ENCODE measurements around the gene MYOM1.

The MYOM1 gene

GRCh38 chr18:3156325-3156640 lies 63.5 kb downstream of the MYOM1 start:
- no peak overlapping the region for H3K9ac ChIP-seq (ENCODE audit: low read length)
- H3K36me3 ChIP-seq (ENCODE audit: insufficient read depth, low read length), result peaks cover 8% of the 10 kb centered on the region
- H3K4me3 ChIP-seq (ENCODE audit: low read depth in 1 of 2, low read length in 2 of 2), result no peak overlapping the region
- no peaks in the 10 kb centered on the region for H3K9me3 ChIP-seq (ENCODE audit: low read length)
- H3K27me3 ChIP-seq (ENCODE audit: control insufficient read depth in 1 of 2, insufficient read depth in 2 of 2, low read length in 2 of 2), result no peaks in the 10 kb centered on the region
- no peaks in the 10 kb centered on the region for H3K4me1 ChIP-seq (ENCODE audit: insufficient read depth, low read length)
- H3K27ac ChIP-seq (ENCODE audit: low read depth, low read length), result no peak overlapping the region

GRCh38 chr18:3154214-3154613 lies 65.6 kb downstream of the MYOM1 start:
- H3K27ac ChIP-seq (ENCODE audit: low read depth, low read length), result no peak overlapping the region
- H3K9me3 ChIP-seq (ENCODE audit: low read length), result no peaks in the 10 kb centered on the region
- H3K4me3 ChIP-seq (ENCODE audit: low read depth in 1 of 2, low read length in 2 of 2), result no peak overlapping the region
- H3K4me1 ChIP-seq (ENCODE audit: insufficient read depth, low read length), result no peaks in the 10 kb centered on the region
- H3K27me3 ChIP-seq (ENCODE audit: control insufficient read depth in 1 of 2, insufficient read depth in 2 of 2, low read length in 2 of 2), result no peaks in the 10 kb centered on the region
- H3K36me3 ChIP-seq (ENCODE audit: insufficient read depth, low read length), result peaks cover under 1% of the 10 kb centered on the region
- no peak overlapping the region for H3K9ac ChIP-seq (ENCODE audit: low read length)

GRCh38 chr18:3153107-3153704 lies 66.6 kb downstream of the MYOM1 start:
- no peaks in the 10 kb centered on the region for H3K4me1 ChIP-seq (ENCODE audit: insufficient read depth, low read length)
- H3K4me3 ChIP-seq (ENCODE audit: low read depth in 1 of 2, low read length in 2 of 2), result no peak overlapping the region
- H3K36me3 ChIP-seq (ENCODE audit: insufficient read depth, low read length), result peaks cover 3% of the 10 kb centered on the region
- H3K27me3 ChIP-seq (ENCODE audit: control insufficient read depth in 1 of 2, insufficient read depth in 2 of 2, low read length in 2 of 2), result no peaks in the 10 kb centered on the region
- H3K9me3 ChIP-seq (ENCODE audit: low read length), result no peaks in the 10 kb centered on the region
- H3K27ac ChIP-seq (ENCODE audit: low read depth, low read length), result no peak overlapping the region
- H3K9ac ChIP-seq (ENCODE audit: low read length), result no peak overlapping the region

GRCh38 chr18:3152294-3152693 lies 67.5 kb downstream of the MYOM1 start:
- Histone ChIP-seq H3K27ac (ENCODE audit: low read depth, low read length) (no peak overlapping the region), H3K27me3 (ENCODE audit: control insufficient read depth in 1 of 2, insufficient read depth in 2 of 2, low read length in 2 of 2) (no peaks in the 10 kb centered on the region), H3K4me3 (ENCODE audit: low read depth in 1 of 2, low read length in 2 of 2) (no peak overlapping the region), H3K36me3 (ENCODE audit: insufficient read depth, low read length) (peaks cover 3% of the 10 kb centered on the region), H3K9me3 (ENCODE audit: low read length) (no peaks in the 10 kb centered on the region), H3K9ac (ENCODE audit: low read length) (no peak overlapping the region), H3K4me1 (ENCODE audit: insufficient read depth, low read length) (no peaks in the 10 kb centered on the region)

DNA sequence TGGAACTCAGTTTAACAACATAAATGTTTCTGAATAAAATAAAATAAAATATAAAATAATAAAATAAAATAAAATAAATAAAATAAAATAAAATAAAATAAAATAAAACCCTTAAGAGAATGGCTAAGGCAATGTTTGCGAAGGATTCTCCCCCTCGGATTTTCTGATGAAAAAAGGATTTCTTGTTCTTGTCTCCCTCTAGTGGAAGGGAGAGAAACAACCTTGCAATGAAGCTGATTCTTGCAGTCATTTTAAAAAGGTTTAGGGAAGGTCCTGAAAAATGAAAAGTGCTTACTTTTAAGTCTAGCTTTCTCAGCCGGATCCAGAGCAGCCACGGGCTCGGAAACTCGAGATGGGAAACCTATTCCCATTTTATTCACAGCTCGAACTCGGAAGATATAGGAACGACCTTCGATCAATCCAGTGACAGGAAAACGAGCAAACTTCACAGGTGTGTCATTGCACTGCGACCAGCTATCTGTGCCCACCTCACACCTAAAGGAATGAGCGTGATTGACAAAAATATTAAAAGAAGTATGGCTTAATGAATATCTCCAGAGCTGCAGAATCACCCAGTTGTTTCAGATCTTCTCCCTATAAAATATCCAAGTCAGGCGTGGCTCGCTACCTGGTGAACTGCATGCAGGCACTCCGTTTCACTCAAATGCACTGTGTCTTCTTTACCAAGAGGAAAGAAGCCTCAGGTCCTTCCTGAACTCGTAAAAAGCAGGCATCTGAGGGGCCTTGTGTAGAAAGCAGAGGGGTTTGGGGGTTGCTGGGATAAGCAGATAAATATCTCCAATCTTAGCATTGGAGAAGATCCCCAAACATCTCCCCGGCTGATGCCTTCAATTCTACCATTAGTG lies 68.1 kb downstream of the MYOM1 start:
- no peaks in the 10 kb centered on the region for H3K27me3 ChIP-seq (ENCODE audit: control insufficient read depth in 1 of 2, insufficient read depth in 2 of 2, low read length in 2 of 2)
- no peaks in the 10 kb centered on the region for H3K9me3 ChIP-seq (ENCODE audit: low read length)
- no peak overlapping the region for H3K27ac ChIP-seq (ENCODE audit: low read depth, low read length)
- peaks cover 3% of the 10 kb centered on the region for H3K36me3 ChIP-seq (ENCODE audit: insufficient read depth, low read length)
- H3K4me1 ChIP-seq (ENCODE audit: insufficient read depth, low read length), result no peaks in the 10 kb centered on the region
- H3K4me3 ChIP-seq (ENCODE audit: low read depth in 1 of 2, low read length in 2 of 2), result no peak overlapping the region
- H3K9ac ChIP-seq (ENCODE audit: low read length), result no peak overlapping the region

DNA sequence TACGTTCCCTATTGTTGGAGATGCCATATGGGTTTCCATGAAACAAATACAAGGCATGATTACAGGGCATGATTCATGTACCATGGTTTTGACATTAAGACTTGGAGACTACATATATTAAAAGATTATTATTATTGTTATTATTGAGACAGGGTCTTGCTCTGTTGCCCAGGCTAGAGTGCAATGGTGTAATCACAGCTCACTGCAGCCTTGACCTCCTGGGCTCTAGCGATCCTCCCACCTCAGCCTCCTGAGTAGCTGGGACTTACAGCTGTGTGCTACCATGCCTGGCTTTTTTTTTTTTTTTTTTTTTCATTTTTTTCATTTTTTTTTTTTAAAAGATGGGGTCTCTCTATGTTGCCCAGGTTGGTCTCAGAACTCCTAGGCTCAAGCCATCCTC lies 69.1 kb downstream of the MYOM1 start:
- Histone ChIP-seq H3K27me3 (ENCODE audit: control insufficient read depth in 1 of 2, insufficient read depth in 2 of 2, low read length in 2 of 2) (no peaks in the 10 kb centered on the region), H3K9ac (ENCODE audit: low read length) (no peak overlapping the region), H3K9me3 (ENCODE audit: low read length) (no peaks in the 10 kb centered on the region), H3K36me3 (ENCODE audit: insufficient read depth, low read length) (peaks cover 3% of the 10 kb centered on the region), H3K4me3 (ENCODE audit: low read depth in 1 of 2, low read length in 2 of 2) (no peak overlapping the region), H3K4me1 (ENCODE audit: insufficient read depth, low read length) (no peaks in the 10 kb centered on the region), H3K27ac (ENCODE audit: low read depth, low read length) (no peak overlapping the region)

GRCh38 chr18:3150274-3150673 lies 69.5 kb downstream of the MYOM1 start:
- Histone ChIP-seq H3K9me3 (ENCODE audit: low read length) (no peaks in the 10 kb centered on the region), H3K27ac (ENCODE audit: low read depth, low read length) (no peak overlapping the region), H3K4me3 (ENCODE audit: low read depth in 1 of 2, low read length in 2 of 2) (no peak overlapping the region), H3K9ac (ENCODE audit: low read length) (no peak overlapping the region), H3K27me3 (ENCODE audit: control insufficient read depth in 1 of 2, insufficient read depth in 2 of 2, low read length in 2 of 2) (no peaks in the 10 kb centered on the region), H3K36me3 (ENCODE audit: insufficient read depth, low read length) (peaks cover 3% of the 10 kb centered on the region), H3K4me1 (ENCODE audit: insufficient read depth, low read length) (no peaks in the 10 kb centered on the region)

- Histone ChIP-seq H3K27ac (ENCODE audit: low read depth, low read length) (no peak overlapping the region), H3K4me3 (ENCODE audit: low read depth in 1 of 2, low read length in 2 of 2) (no peak overlapping the region), H3K4me1 (ENCODE audit: insufficient read depth, low read length) (no peaks in the 10 kb centered on the region), H3K36me3 (ENCODE audit: insufficient read depth, low read length) (peaks cover 3% of the 10 kb centered on the region), H3K9ac (ENCODE audit: low read length) (no peak overlapping the region), H3K9me3 (ENCODE audit: low read length) (no peaks in the 10 kb centered on the region), H3K27me3 (ENCODE audit: control insufficient read depth in 1 of 2, insufficient read depth in 2 of 2, low read length in 2 of 2) (no peaks in the 10 kb centered on the region)
Measured at GRCh38 chr18:3148930-3149535, 70.7 kb downstream of the MYOM1 start.

- Histone ChIP-seq H3K27me3 (ENCODE audit: control insufficient read depth in 1 of 2, insufficient read depth in 2 of 2, low read length in 2 of 2) (no peaks in the 10 kb centered on the region), H3K4me3 (ENCODE audit: low read depth in 1 of 2, low read length in 2 of 2) (no peak overlapping the region), H3K27ac (ENCODE audit: low read depth, low read length) (no peak overlapping the region), H3K36me3 (ENCODE audit: insufficient read depth, low read length) (peaks cover 3% of the 10 kb centered on the region), H3K9ac (ENCODE audit: low read length) (no peak overlapping the region), H3K9me3 (ENCODE audit: low read length) (no peaks in the 10 kb centered on the region), H3K4me1 (ENCODE audit: insufficient read depth, low read length) (no peaks in the 10 kb centered on the region)
Measured at GRCh38 chr18:3147935-3148554, 71.7 kb downstream of the MYOM1 start.

DNA sequence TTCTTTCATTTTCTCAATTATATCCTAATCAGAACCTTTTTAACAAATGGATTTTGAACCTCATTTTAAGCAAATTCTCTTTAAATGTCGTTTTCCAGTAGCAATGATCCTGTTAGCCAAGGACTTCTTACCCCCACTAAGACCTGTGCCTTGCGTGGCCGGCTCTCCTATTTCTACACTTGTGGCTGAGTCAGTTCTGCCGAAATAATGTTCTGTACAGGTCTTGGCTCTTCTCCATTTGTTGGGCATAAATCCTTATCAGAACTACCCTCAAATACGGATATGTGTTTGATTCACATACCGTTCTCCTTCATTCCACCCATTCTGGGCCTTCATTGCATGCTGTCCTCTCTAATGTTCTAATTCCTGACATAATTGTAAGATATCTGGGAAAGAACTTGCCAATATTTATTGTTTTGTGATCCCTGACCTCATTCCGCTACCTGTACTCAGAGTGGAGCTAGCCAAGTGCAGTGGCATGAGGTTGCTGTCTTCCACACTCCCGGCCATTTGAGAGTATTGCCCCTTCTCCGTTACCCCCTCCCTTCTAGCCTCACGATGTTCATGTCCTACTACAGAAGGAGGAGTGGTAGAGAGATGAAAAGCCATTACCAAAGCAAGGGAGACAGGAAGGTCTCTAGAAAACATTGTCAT lies 78.7 kb downstream of the MYOM1 start:
- no peaks in the 10 kb centered on the region for H3K27me3 ChIP-seq (ENCODE audit: control insufficient read depth in 1 of 2, insufficient read depth in 2 of 2, low read length in 2 of 2)
- H3K4me1 ChIP-seq (ENCODE audit: insufficient read depth, low read length), result no peaks in the 10 kb centered on the region
- no peak overlapping the region for H3K9ac ChIP-seq (ENCODE audit: low read length)
- H3K4me3 ChIP-seq (ENCODE audit: low read depth in 1 of 2, low read length in 2 of 2), result no peak overlapping the region
- no peaks in the 10 kb centered on the region for H3K9me3 ChIP-seq (ENCODE audit: low read length)
- H3K36me3 ChIP-seq (ENCODE audit: insufficient read depth, low read length), result peaks cover 13% of the 10 kb centered on the region
- H3K27ac ChIP-seq (ENCODE audit: low read depth, low read length), result no peak overlapping the region

DNA sequence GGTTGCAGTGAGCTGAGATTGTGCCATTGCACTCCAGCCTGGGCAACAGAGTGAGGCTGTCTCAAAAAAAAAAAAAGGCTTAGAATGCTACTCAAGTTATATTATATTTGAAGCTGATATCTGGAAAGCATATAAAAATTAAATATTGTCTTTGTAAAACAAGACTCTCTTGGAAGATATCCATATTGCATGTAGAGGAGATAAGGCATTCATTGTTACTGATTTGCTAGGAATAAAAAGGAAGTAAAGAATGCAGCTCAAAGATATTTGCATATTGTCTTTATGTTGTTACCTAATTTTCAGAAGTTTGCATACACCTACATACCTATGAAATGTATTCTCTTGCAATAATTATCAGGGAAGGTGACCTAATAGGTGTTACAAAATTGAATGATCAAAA lies 79.4 kb downstream of the MYOM1 start:
- H3K9ac ChIP-seq (ENCODE audit: low read length), result no peak overlapping the region
- no peak overlapping the region for H3K4me3 ChIP-seq (ENCODE audit: low read depth in 1 of 2, low read length in 2 of 2)
- peaks cover 13% of the 10 kb centered on the region for H3K36me3 ChIP-seq (ENCODE audit: insufficient read depth, low read length)
- H3K27ac ChIP-seq (ENCODE audit: low read depth, low read length), result no peak overlapping the region
- no peaks in the 10 kb centered on the region for H3K4me1 ChIP-seq (ENCODE audit: insufficient read depth, low read length)
- no peaks in the 10 kb centered on the region for H3K27me3 ChIP-seq (ENCODE audit: control insufficient read depth in 1 of 2, insufficient read depth in 2 of 2, low read length in 2 of 2)
- no peaks in the 10 kb centered on the region for H3K9me3 ChIP-seq (ENCODE audit: low read length)

Data from muscle layer of colon (tissue), 2 donors.